Cardiac fibroblast (primary cell): ENCODE data around the gene OR10G8.
"Not testable (repeated sequence)": the region's sequence is repeated elsewhere in the genome, so short reads cannot be mapped to it uniquely, and the experiment has no call there.

Experiments used
- DNase-seq, 2 donors: peaks; one replicate each; pipeline versions ENCODE4 v3.0.0 to v3.0.0-alpha.2; 2010; ENCODE audit warnings: low read depth in 2 of 2
- H3K4me3 ChIP-seq, 2 donors: replicated peaks in 1 of 2; 1 replicate in 1 of 2; 2 replicates in 1 of 2; pipeline ENCODE4 v1.5.1; 2011; ENCODE audit warnings: low read depth in 2 of 2, low read length in 2 of 2, mild to moderate bottlenecking in 2 of 2, moderate library complexity in 1 of 2
- CTCF ChIP-seq: IDR thresholded peaks from one replicate; pipeline ENCODE4 v1.5.1; 2011; ENCODE audit warnings: low read depth, mild to moderate bottlenecking, low read length, inconsistent platforms

The OR10G8 gene, protein sequence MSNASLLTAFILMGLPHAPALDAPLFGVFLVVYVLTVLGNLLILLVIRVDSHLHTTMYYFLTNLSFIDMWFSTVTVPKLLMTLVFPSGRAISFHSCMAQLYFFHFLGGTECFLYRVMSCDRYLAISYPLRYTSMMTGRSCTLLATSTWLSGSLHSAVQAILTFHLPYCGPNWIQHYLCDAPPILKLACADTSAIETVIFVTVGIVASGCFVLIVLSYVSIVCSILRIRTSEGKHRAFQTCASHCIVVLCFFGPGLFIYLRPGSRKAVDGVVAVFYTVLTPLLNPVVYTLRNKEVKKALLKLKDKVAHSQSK

DNA sequence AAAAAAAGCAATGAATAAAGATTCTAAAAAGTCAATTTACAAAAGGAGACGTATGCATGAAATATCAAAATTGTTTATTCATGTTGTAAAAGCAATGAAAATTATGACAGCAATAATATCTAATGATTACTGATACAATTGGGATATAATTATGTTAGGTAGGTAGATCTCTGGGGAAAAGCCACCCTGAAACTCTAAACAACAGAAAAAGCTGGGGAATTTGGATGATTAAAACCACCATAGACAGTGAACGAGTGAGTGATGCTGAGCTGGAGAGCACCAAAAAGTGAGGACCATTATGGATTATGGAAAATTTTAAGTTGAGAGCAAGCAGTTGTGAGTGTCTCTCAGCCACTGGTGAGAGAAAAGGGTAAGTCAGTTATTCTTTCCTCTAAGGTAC, at the start of gene OR10G8:
Gene OR10G8, plus strand, starts transcription at position 301 of the 400 bp plus-strand sequence. CDS start 2,825 bp downstream, outside the sequence.
- no peak within 1 kb of the TSS for H3K4me3 ChIP-seq
- no peak for TF ChIP-seq CTCF
- DNase-seq: no peak

DNA sequence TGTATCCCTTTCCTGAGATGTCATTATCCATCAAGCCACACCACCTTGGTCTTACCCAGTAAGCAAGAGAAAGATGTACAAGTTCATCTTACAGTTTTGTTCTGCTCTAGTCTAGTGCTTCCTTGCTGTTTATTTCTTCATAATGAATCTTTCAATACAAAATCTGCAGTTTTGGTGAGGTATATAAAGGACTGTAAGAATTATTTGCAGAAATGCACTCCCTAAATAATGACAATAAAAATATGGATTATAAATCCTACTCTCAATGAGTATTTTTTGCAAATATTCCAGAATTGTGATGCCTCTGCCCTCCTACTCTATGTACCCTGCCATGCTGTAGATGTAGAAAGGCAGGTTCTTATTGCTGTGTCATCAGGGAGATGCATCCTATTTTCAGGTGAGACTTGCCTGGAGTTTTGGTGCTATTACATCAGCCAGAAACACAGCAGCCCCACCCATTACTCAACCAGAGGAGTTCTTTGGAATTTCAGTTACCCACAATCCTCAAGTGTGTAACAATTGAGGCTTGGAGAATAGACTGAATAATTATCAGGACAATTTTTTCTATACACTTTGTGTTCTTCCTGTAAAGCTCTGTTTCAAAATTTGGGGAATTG, 48.8 kb upstream of the OR10G8 start, which contains the start of gene OR10S1:
Gene OR10S1, minus strand, starts transcription at position 51 of the 617 bp plus-strand sequence. CDS start 117 bp downstream, outside the sequence.
- DNase-seq: peak in 1 of 2 donors; percentile 10
- TF ChIP-seq CTCF: no peak
- H3K4me3 ChIP-seq: no peak within 1 kb of the TSS

GRCh38 chr11:123979311-123979710, 47.3 kb upstream of the OR10G8 start:
- H3K4me3 ChIP-seq: no peak overlapping the region
- no peak for TF ChIP-seq CTCF
- DNase-seq: no peak

- DNase-seq: no peak
- no peak for TF ChIP-seq CTCF
- no peak within 1 kb of the TSS for H3K4me3 ChIP-seq
Observed at GRCh38 chr11:123995119-123995518, 31.5 kb upstream of the OR10G8 start, which contains the start of gene OR10G6. OR10G6 (minus strand) TSS chr11:123995161; CDS start chr11:123995161, 0 bp downstream.

- DNase-seq: no peak
- TF ChIP-seq CTCF: no peak
- H3K4me3 ChIP-seq: no peak within 1 kb of the TSS
Observed at GRCh38 chr11:124012697-124013096, 13.9 kb upstream of the OR10G8 start, which contains the start of gene OR10G4. OR10G4 (plus strand) TSS chr11:124012997; CDS start chr11:124015575, 2,578 bp downstream.

DNA sequence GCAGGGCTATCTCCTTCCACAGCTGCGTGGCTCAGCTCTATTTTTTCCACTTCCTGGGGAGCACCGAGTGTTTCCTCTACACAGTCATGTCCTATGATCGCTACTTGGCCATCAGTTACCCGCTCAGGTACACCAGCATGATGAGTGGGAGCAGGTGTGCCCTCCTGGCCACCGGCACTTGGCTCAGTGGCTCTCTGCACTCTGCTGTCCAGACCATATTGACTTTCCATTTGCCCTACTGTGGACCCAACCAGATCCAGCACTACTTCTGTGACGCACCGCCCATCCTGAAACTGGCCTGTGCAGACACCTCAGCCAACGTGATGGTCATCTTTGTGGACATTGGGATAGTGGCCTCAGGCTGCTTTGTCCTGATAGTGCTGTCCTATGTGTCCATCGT, 10.8 kb upstream of the OR10G8 start:
- not testable (repeated sequence) for H3K4me3 ChIP-seq, DNase-seq

DNA sequence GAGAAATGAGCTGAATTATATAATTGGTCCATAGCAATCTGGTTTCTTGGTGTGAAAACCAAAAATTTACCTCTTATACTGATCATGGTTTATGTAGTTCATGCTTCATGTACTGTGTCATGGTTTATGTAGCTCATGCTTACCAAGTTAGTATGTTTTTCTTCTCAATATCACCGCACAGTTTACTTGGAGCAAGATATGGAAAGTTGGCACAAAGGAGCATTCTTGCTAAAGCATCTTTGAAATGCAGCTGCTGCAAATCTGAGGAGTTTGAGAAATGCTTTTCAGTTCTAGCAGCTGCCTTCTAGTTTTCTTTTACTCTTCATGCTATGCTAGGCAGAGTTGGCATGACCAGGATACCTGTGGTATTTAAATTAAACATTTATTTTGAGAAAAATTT, 10.1 kb downstream of the OR10G8 start:
- no peak for TF ChIP-seq CTCF
- no peak overlapping the region for H3K4me3 ChIP-seq
- DNase-seq: no peak
